Stimulated activated CD8-positive, alpha-beta memory T cell treated with anti-CD3 and anti-CD28 coated beads, Interleukin-15, amount 100 ng/mL, for 24 hours (primary cell): Measurements from ENCODE around the gene FAM229B.
"Not testable (repeated sequence)": the region's sequence is repeated elsewhere in the genome, so short reads cannot be mapped to it uniquely, and the experiment has no call there.

Experiments
- DNase-seq: peaks from one replicate; pipeline ENCODE4 v3.0.0-alpha.2; 2020; ENCODE audit warnings: low read depth

The FAM229B gene, protein sequence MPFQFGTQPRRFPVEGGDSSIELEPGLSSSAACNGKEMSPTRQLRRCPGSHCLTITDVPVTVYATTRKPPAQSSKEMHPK

DNA sequence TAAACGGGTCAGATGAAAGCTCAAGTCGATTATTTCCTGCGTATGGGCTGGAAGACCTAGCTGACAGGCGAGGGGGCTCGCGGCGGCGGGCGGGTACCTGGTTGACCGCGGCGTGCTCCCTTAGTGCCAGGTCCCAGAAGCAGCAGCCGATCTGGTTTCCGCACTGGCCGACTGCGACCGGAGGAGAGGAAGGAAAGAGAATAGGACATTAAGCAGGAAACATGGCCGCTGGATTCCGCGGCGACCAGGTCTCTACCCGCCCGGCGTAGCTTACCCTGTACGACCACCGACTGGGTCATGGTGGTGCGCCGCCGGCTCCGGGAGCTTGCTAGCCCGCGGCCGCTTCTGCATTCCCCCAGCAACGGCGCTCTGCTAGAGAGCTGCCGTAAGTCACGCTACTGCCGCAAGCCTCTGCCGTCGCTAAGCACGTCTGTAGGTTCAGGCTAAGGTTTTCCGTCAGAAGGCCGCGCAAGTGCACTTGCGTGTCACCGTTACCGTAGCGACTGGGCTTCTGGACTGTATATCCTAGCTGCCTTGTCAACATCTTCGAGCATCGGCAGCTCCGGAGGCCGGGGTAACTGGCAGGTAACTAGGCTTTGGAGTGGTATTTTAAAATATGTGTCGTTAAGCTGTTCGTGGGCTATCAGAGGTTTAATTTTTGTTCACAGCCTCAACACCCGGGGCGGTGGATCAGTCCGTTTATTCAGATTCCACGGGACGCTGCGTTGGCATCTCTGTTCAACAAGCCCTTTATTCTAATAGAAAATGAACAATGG lies at the start of gene FAM229B, which contains the start of gene TUBE1:
Gene FAM229B, plus strand, starts transcription at position 456 of the 776 bp plus-strand sequence. CDS start 11,693 bp downstream, outside the sequence.
Gene TUBE1, minus strand, starts transcription at position 347 of the 776 bp plus-strand sequence. Its CDS starts 48 bp downstream, at position 299.
- peak; percentile 53 for DNase-seq

- DNase-seq = no peak
Observed at GRCh38 chr6:112037783-112038216, 49.6 kb upstream of the FAM229B start.

DNA sequence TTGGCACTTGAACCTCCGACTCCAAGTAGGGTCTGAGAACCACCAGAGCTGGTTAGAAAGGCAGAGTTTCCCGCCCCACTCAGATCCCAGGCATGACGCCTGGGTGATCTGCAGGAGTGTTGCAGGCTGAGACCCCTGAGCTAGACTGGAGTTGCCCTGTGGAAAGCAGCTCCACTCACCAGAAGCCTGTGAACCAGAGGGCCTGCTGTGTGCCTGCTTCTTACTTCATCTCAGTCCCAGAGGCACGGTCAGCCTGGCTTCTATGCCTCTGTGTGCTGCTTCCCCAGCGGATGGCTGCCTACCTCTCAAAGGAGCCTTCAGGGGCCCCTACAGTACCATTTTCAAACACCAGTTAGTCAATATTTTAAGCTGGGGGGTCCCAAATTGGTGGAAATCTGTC lies 49.1 kb upstream of the FAM229B start:
- no peak for DNase-seq

- DNase-seq = no peak
Observed at GRCh38 chr6:112038756-112039430, 48.5 kb upstream of the FAM229B start.

- DNase-seq = no peak
Observed at GRCh38 chr6:112039431-112039770, 48.0 kb upstream of the FAM229B start.

DNA sequence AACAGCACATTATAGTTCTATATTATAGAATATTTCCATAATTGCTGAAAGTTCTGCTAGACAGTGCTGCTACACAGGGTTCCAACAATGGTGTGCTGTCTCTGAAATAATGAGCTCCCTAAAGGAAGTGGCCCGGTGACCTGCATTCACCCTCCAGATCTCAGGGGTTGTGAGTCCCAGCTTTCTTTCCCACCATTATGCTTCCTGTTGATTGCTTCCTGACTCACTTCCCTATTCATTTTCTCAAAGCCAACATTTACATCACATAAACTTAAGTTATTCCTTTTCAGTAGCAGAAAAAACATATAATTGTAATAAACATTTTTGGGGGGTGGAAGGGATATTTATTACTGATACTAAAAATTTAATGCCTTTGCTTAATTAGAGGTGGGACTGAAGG lies 46.4 kb upstream of the FAM229B start:
- no peak for DNase-seq

GRCh38 chr6:112041535-112041934 lies 45.9 kb upstream of the FAM229B start:
- no peak for DNase-seq

DNA sequence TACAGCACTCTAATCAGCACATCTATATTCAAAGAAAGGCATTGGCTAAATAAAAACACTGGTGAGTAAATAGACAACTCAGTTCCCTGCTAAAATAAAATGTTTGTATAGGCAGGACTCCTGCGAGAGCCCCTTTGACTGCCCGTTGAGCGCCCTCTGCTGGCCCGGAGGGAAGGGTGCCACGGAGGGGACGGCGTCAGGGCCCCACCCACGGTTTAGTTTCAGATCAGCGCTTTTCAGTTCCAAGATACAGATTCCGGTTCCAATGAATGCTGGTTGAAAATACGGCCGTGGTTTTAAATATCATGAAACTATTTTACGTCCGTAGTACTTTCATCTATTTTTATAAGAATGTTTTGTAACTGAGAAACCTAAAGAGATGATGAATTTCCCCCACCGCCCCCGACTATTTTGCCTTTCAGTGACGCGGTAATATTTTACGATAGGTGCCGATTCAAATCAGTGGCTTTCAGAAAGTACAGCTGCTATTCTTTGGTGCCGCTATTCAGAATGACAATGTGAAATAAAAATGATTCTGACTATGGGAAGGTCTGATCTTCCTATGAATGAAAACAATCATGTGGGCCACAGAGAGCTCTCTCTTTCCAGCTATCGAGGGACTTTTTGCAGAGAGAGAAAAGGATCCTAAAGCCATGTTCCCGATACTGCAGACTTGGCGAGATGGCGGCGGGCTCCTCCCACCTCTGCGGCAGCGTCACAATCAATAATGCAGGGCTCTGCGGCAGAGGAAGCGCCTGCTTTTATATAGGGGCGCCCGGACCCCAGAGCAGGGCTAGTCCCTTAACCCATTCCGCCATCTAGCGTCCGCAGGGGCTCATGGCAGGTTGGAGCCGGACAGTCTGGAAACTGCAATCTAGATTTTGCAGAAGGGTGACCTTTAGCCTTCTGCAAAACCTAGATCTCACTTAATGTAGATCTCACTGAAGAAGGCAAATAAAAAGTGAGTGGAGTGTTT lies 44.1 kb upstream of the FAM229B start:
- DNase-seq = peak; percentile 76

GRCh38 chr6:112044196-112044595 lies 43.2 kb upstream of the FAM229B start:
- no peak for DNase-seq

DNA sequence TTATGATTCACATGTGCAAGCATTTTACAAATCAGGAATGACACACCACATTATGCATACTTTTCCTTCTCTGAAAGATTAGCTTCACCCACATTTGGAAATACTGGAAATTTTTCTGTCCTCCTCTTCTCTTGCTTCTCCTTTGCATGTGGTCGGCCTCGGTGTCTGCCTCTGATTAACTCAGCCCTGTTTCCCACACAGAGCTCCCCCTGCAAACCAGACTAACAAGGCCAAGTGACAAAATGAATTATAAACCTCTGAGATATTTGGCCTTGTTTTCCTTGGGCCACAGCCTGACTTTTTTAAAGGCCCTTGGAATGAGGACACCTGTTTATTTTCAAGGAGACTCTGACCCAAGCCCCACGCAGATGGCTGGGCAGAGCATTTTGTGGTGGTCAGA lies 42.5 kb upstream of the FAM229B start:
- no peak for DNase-seq

- DNase-seq = not testable (repeated sequence)
Observed at GRCh38 chr6:112047523-112047922, 39.9 kb upstream of the FAM229B start.

DNA sequence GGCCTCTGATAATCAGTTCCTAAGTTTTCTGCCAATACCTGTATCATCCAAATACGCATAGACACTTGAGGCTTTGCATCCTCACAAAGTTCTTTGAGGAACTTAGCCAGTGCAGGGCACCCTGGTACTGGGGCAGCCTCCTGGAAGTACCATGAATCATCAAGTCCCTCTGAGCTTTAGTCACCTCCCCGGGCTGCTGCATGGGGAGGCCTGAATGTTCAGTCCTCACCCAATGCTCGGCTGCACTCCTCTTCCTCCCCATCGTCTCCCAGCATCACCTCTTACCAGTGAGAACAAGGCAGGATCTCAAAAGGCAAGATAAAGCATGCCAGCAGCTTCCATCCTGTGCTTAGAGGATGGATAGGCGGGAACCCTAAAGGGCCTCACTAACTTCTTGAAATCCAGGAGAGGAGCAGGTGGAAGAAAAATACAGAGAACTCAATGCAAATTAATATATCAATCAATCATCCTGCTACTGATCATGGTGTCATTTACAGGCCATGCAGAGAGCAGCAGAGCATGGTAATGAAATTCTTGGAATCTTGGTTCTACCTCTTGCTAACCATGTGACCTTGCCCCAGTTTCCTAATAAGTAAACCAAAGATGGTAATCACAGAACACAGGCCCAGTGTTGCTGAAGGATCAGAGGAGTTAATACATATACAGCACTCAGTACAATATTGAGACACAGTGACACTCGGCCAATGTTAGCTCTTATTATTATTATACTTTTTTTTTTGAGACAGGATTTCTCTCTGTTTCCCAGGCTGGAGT lies 38.2 kb upstream of the FAM229B start:
- DNase-seq = no peak

DNA sequence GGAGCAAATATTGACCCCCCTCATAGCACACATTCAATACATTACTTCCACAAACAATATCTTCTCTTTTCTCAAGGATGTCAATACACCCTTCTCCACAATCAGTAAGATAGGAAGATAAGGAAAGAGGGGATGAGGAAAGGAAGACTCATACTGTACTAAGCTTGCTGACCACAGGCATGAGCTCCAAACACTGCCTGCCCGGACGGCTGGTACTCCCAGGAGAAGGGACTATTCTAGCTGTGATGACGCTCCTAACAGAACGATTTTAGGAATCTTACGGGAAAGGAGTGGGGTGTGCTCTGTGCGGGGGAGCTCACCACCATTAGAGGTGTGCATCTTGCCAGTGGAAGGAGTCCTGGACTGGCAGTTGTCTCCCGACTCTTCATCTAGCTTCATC lies 37.4 kb upstream of the FAM229B start:
- DNase-seq = no peak

DNA sequence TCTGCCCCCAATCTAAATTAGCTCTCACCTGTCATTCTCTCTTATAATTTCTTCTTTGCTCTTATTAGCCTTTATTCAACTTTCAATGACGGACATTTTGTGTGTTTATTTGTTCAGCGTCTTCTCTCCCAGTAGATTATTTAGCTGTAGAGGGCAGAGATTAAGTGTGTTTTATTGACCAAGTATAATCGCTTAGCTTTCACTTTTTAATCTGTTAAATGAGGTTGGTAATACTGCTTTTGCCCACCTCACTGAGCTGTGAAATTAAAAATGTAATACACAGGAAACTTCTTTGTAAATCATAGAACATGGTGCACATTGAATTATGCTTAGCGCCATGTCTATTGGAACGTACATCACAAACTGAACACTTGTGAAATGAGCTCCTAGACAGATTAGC lies 37.0 kb upstream of the FAM229B start:
- DNase-seq = no peak

DNA sequence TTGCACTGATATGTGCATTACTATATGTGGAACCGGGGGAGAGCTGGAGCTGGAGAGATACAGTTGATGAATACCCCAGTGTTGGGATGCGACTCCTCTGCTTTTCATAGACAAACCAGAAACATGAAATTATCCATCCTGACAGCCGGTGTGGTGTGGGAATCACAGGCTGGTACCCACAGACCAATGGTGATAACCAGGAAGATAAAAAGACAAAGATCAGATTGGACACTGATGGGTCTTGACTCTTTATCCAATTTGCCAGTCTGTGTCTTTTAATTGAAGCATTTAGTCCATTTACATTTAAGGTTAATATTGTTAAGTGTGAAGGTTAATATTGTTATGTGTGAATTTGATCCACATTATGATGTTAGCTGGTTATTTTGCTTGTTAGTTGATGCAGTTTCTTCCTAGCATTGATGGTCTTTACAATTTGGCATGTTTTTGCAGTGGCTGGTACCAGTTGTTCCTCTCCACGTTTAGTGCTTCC lies 36.1 kb upstream of the FAM229B start:
- not testable (repeated sequence) for DNase-seq

GRCh38 chr6:112054001-112054400 lies 33.4 kb upstream of the FAM229B start, which contains the start of gene CCN6:
TSS of gene CCN6 (plus strand) at chr6:112054104. CDS start at chr6:112054358, 254 bp downstream.
- DNase-seq = no peak

DNA sequence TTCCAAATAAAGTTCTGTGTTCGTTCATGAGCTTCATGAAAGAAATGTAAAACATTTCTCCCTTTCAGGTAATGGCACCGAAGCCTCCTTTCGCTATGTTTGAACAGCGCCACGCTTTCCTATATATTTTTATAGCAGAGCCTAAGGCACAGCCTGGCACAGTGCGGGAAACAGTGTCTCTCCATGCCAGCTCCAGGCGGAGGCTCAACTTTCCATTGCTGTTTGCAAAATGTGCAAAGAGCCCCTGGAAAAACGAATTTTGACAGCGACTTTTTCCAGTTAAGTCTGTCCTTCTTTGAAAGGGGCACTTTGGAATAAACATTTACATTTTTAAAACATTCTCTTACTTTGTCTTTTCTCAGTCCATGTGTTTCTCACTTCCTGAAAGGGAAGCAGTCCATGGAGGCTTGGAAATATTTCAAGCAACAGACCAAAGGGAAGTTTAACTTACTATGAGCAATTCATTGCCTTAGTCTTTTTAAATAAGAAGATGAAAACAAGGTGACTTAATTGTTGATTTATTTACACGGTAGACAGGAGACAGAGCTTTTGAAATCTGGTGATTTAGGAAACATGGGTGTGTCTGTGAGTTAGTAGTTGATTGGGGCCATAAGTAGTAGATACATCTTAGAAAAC lies 32.7 kb upstream of the FAM229B start:
- DNase-seq = no peak

DNA sequence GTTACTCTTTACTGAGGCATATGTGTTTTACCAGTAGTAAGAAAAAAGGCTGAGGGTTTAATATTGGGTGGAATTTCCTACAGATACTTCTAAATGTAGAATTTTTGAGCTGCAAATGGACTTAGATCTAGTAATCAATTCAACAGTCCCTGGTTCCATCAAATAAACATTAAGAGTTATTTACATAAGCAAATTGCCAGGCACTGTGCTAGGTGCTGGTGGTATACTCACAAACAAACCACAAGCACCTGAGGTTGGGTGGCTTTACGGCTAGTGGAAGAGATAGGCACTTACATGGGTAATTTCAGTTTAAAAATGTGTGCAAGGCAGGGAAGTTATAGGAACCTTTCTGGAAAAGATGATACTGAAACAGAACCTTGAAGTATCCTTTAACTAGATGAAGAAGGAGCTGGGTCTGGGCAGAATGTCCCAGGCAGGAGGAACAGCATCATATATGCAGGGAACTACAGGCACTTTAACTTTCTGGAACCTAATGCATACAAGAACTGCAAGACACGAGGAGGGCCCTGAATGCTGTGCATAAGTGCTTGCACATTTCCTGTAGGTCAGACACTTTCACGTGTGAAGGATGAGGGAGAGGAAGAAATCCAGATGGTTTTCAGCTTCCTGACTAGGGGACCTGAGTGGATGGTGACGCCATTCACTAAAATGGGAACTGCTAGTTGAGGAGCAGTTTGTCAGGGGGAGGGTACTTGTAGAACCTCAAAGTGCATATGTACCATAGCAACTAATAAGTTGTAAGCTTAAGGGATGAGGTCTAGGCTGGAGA lies 29.0 kb upstream of the FAM229B start:
- no peak for DNase-seq

DNA sequence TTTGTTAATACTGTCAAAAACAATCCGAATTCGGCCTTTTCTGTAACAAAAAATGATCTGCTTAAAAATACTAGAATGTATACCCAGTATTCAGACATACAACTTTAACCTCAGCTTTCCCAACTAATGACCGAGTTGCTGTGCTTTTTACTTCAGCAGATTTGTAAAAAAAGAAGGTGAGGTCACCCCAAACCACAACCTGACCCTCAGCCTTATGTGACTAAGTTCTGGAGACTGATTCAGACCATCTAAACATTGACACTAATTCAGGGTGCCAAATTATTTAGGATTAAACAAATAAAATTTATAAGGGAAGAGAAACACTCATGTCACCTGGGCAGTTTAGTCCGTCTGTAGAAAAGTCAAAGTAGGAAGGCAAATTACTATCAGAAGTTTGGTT lies 25.8 kb upstream of the FAM229B start:
- DNase-seq = no peak

DNA sequence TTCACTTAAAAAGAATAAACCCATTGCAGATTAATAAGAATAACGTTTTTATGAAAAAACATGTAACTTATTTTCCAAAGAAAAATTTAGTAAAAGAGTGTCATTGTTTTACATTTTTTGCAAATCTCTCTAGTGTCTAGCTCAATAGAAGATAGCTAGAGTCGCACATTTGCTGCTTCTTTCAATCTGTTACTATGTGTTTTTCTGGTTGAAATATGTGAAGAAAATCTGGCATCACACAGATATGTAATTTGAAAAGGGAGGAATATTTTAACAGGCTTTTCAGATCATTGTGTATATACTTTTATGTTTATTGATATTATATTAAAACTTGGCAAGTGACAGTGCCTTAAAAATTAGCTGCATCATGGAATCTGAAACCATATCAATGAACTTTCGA lies 24.4 kb upstream of the FAM229B start:
- DNase-seq = no peak
